AG04450 (cell line): ENCODE data around the gene EDNRB. TPM values are rescaled to one million over a fixed set of nuclear protein-coding genes. Genes with fewer than 3 reads are reported as not detected.

Source experiments
- CTCF ChIA-PET: fragments of 300-600, 350-600 bp; formaldehyde crosslinking; extraction: SDS; loops from one replicate; lab custom pipeline; 2022; ENCODE audit warnings: antibody characterized with exemption, inconsistent platforms; lab: Charles Lee
- POLR2A ChIA-PET: fragments of 350-600 bp; formaldehyde crosslinking; extraction: SDS; loops from one replicate; lab custom pipeline; 2021; ENCODE audit warnings: antibody characterized with exemption, inconsistent platforms; lab: Yijun Ruan, JAX
- DNase-seq: peaks from one replicate; pipeline ENCODE4 v3.0.0-alpha.2; 2011; ENCODE audit warnings: low read depth, low spot score
- H3K27ac ChIP-seq: one replicate; pipeline ENCODE4 v1.5.1; 2012; ENCODE audit warnings: low read depth, low read length, control low read depth
- H3K27me3 ChIP-seq: one replicate; pipeline ENCODE4 v1.6.0; 2012; ENCODE audit warnings: low read length; ENCODE audit not compliant: control insufficient read depth, insufficient read depth
- H3K4me3 ChIP-seq: 2 replicates; pipeline ENCODE4 v1.5.1; 2011; ENCODE audit warnings: mild to moderate bottlenecking, low read depth, low read length, control low read depth
- H3K9me3 ChIP-seq: 2 replicates; pipeline ENCODE4 v1.5.1; 2012; ENCODE audit warnings: low read length; ENCODE audit not compliant: control insufficient read depth, insufficient read depth
- CTCF ChIP-seq: IDR thresholded peaks from 2 replicates; pipeline ENCODE4 v1.5.1; 2011; ENCODE audit warnings: low read depth, low read length, control low read depth, inconsistent platforms
- polyA plus RNA-seq: library from polyadenylated mRNA; depleted of rRNA; stranded (reverse); fragments of >200 nt; gene quantifications from 2 replicates; pipeline ENCODE4 v1.2.3, GENCODE V29; 2011

EDNRB gene
- polyA plus RNA-seq, 1 experiment = 7.2 TPM

DNA sequence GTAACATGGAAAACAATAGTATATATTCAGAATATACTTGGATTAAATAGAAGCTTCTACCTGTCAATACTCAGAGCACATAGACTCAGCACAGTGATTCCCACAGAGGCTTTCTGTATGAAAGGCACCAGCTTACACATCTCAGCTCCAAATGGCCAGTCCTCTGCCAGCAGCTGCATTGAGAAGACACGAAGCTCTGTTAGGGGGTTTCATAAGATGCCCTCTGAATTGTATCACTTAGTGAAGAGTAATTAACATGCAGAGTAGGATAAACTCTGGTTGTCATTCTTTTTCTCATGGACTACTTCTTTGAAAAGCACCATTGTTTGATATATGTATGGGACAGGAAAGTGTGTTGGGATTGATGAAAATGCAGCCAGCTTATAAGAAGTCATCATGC is 15.2 kb downstream of the EDNRB start:
- no peak for TF ChIP-seq CTCF
- H3K4me3 ChIP-seq = no peak overlapping the region
- DNase-seq = no peak
- H3K27me3 ChIP-seq = no peaks in the 10 kb centered on the region
- ChIA-PET CTCF (no interaction called here), POLR2A (no interaction called here)
- no peak overlapping the region for H3K27ac ChIP-seq
- peaks cover 4% of the 10 kb centered on the region; the same call in 1 of the 2 replicates for H3K9me3 ChIP-seq

- no peak for DNase-seq
- POLR2A ChIA-PET = no interaction called here
- Histone ChIP-seq H3K9me3 (peaks cover 4% of the 10 kb centered on the region; the same call in 1 of the 2 replicates), H3K27me3 (no peaks in the 10 kb centered on the region), H3K27ac (no peak overlapping the region), H3K4me3 (no peak overlapping the region)
- CTCF ChIA-PET = interaction anchor here (1.5 kb wide), 1 partner anchor 9 kb away, joined by 3 read pairs; no protein-coding TSS in a partner anchor
- no peak for TF ChIP-seq CTCF
Measured at GRCh38 chr13:77902319-77902963, 16.2 kb downstream of the EDNRB start.

DNA sequence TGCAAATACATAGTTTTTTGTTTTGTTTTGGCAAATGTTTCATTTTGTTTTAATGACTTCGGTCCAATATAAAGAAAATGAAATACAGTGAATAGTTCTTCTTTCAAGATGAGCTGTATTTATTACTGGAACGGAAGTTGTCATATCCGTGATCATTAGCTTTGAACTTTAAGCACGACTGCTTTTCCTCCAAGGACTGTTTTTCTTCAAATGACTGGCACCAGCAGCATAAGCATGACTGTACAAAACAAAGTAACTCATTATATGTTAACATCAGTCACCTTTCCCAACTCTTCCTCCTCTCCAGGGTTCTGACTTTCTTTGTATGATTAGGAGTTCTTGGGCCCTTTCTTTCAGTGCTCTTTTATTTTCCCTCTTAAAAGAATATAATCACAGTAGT is 20.5 kb downstream of the EDNRB start:
- Histone ChIP-seq H3K27me3 (no peaks in the 10 kb centered on the region), H3K27ac (no peak overlapping the region), H3K9me3 (peaks cover 4% of the 10 kb centered on the region; the same call in 1 of the 2 replicates), H3K4me3 (no peak overlapping the region)
- no peak for TF ChIP-seq CTCF
- DNase-seq = no peak
- POLR2A ChIA-PET = no interaction called here
- CTCF ChIA-PET = interaction anchor here (1.6 kb wide), 1 partner anchor 223 kb away, joined by 6 read pairs; no protein-coding TSS in a partner anchor

GRCh38 chr13:77896977-77897376 is 21.7 kb downstream of the EDNRB start:
- Histone ChIP-seq H3K27me3 (no peaks in the 10 kb centered on the region), H3K4me3 (no peak overlapping the region), H3K9me3 (no peaks in the 10 kb centered on the region), H3K27ac (no peak overlapping the region)
- no peak for DNase-seq
- ChIA-PET POLR2A (no interaction called here), CTCF (interaction anchor here (0.6 to 1.6 kb wide), 3 partner anchors 22 to 224 kb away, joined by 3 to 6 read pairs (median 3); no protein-coding TSS in a partner anchor)
- TF ChIP-seq CTCF = no peak

- H3K27me3 ChIP-seq = no peaks in the 10 kb centered on the region
- ChIA-PET POLR2A (no interaction called here), CTCF (interaction anchor here (0.6 to 1.0 kb wide), 2 partner anchors 21 to 29 kb away, joined by 3 read pairs; no protein-coding TSS in a partner anchor)
- H3K9me3 ChIP-seq = no peaks in the 10 kb centered on the region
- H3K27ac ChIP-seq = no peak overlapping the region
- TF ChIP-seq CTCF = no peak
- DNase-seq = no peak
- H3K4me3 ChIP-seq = no peak overlapping the region
Measured at GRCh38 chr13:77896536-77896935, 22.1 kb downstream of the EDNRB start.
